Measurements from ENCODE around the gene CYBA.

CYBA gene

GRCh38 chr16:88697116-88697830 lies 46.4 kb upstream of the CYBA start:
- no peaks in the 10 kb centered on the region for H3K27me3 ChIP-seq (replicated peaks; ENCODE audit: control insufficient read depth, insufficient read depth, low read length)
- H3K36me3 ChIP-seq (ENCODE audit: control insufficient read depth, insufficient read depth, low read length): peaks cover 11% of the 10 kb centered on the region
- no peak for DNase-seq (ENCODE audit: extremely low read depth, insufficient read length)
- H3K4me3 ChIP-seq (replicated peaks; ENCODE audit: low read depth, low read length): no peak overlapping the region
- TF ChIP-seq, protein P1, sequence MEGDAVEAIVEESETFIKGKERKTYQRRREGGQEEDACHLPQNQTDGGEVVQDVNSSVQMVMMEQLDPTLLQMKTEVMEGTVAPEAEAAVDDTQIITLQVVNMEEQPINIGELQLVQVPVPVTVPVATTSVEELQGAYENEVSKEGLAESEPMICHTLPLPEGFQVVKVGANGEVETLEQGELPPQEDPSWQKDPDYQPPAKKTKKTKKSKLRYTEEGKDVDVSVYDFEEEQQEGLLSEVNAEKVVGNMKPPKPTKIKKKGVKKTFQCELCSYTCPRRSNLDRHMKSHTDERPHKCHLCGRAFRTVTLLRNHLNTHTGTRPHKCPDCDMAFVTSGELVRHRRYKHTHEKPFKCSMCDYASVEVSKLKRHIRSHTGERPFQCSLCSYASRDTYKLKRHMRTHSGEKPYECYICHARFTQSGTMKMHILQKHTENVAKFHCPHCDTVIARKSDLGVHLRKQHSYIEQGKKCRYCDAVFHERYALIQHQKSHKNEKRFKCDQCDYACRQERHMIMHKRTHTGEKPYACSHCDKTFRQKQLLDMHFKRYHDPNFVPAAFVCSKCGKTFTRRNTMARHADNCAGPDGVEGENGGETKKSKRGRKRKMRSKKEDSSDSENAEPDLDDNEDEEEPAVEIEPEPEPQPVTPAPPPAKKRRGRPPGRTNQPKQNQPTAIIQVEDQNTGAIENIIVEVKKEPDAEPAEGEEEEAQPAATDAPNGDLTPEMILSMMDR (IDR thresholded peaks at IDR 0.05; ENCODE audit: insufficient read depth, low read length, poor library complexity, severe bottlenecking): no peak

DNA sequence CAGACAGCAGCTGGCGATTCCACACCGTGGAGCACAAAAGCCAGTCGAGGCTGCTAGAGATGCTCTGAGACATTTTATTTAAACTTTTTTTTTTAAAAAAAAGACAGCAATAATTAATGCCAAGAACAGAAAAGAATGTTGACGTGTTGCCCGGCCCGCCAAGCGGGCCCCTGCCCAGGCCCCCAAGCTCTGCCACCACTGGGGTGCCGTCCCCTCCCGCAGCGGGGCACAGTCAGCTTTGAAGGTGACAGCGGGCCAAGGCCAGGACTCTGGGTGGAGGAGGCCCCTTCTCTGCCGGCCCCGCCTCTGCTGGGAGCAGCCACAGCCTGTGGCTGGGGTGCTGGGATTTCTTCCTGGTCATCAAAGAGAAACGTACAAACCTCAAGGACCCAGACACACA lies 45.6 kb upstream of the CYBA start:
- H3K4me3 ChIP-seq (replicated peaks; ENCODE audit: low read depth, low read length): no peak overlapping the region
- H3K36me3 ChIP-seq (ENCODE audit: control insufficient read depth, insufficient read depth, low read length): peaks cover 11% of the 10 kb centered on the region
- no peaks in the 10 kb centered on the region for H3K27me3 ChIP-seq (replicated peaks; ENCODE audit: control insufficient read depth, insufficient read depth, low read length)
- DNase-seq (ENCODE audit: extremely low read depth, insufficient read length): no peak
- TF ChIP-seq, protein P1 (IDR thresholded peaks at IDR 0.05; ENCODE audit: insufficient read depth, low read length, poor library complexity, severe bottlenecking): no peak

- DNase-seq (ENCODE audit: extremely low read depth, insufficient read length): no peak
- H3K4me3 ChIP-seq (replicated peaks; ENCODE audit: low read depth, low read length): no peak overlapping the region
- H3K36me3 ChIP-seq (ENCODE audit: control insufficient read depth, insufficient read depth, low read length): peaks cover 11% of the 10 kb centered on the region
- TF ChIP-seq, protein P1 (IDR thresholded peaks at IDR 0.05; ENCODE audit: insufficient read depth, low read length, poor library complexity, severe bottlenecking): no peak
- no peaks in the 10 kb centered on the region for H3K27me3 ChIP-seq (replicated peaks; ENCODE audit: control insufficient read depth, insufficient read depth, low read length)
These were observed 44.9 kb upstream of the CYBA start for GRCh38 chr16:88695753-88696152.

DNA sequence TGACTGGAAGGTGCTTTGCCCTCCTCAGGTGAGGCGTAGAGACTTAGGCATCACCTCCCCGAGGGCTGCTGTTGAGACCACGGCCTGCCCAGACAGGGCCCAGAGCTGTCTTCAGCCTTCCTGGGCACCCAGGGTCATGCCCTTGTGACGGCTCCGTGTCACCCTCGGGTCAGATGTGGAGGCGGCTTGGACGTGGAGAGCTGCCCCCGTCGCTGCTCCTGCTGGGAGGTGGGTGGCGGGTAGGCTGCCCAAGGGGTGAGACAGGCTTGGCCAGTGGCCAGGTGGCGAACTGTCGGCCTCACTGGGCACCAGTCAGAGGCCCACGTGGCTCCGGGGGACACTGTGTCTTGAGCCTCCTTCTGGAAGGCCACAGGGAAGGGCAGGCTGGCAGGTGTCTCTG lies 44.4 kb upstream of the CYBA start:
- no peak for DNase-seq (ENCODE audit: extremely low read depth, insufficient read length)
- H3K36me3 ChIP-seq (ENCODE audit: control insufficient read depth, insufficient read depth, low read length): peaks cover 11% of the 10 kb centered on the region

DNA sequence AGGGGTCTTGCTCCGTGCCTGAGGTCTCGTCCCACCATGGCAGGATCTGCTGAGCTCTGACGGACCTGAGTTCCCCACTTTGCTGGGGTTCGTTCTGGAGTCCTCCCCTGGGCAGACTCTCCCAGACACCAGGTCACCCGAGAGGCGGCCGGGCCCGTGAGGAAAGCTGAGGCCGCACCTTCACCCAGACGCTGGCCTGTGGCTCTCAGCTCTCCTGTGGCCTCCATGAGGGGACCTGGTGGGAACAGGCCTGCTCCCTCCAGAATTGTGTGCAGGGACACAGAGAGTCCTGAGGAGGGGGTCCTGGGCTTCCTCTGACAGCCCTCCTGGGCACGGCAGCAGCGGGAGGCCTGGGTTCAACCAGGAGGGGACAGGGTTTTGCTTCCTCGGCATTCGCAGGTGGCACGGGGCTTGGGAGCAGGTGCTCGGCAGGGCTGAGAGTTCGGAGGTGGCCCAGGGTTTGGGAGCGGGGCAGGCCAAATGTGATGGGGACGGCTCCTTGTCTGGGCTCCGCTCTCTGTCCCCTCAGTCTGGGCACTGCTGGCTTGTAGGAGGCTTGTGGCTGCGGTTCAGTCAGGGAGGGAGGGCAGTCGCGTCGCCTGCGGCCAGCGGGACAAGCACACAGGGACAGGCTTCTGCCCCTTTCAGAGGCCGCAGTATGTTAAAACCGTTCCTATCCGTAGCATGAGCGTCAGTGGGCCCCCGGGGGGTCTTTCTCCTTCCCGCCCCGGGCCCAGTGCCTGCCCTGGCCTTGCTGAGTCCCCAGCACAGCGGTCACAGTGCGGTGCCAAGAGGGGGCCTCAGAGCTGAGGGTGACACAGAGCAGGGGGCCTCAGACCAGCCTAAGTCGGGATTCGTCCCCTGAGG lies 43.6 kb upstream of the CYBA start:
- peaks cover 11% of the 10 kb centered on the region for H3K36me3 ChIP-seq (ENCODE audit: control insufficient read depth, insufficient read depth, low read length)
- H3K27me3 ChIP-seq (replicated peaks; ENCODE audit: control insufficient read depth, insufficient read depth, low read length): no peaks in the 10 kb centered on the region
- TF ChIP-seq, protein P1 (IDR thresholded peaks at IDR 0.05; ENCODE audit: insufficient read depth, low read length, poor library complexity, severe bottlenecking): no peak
- DNase-seq (ENCODE audit: extremely low read depth, insufficient read length): no peak
- H3K4me3 ChIP-seq (replicated peaks; ENCODE audit: low read depth, low read length): no peak overlapping the region

More for the DNA sequence above, 44.4 kb upstream of the CYBA start:
- Histone ChIP-seq H3K4me3 (replicated peaks; ENCODE audit: low read depth, low read length) (no peak overlapping the region), H3K27me3 (replicated peaks; ENCODE audit: control insufficient read depth, insufficient read depth, low read length) (no peaks in the 10 kb centered on the region)
- TF ChIP-seq, protein P1 (IDR thresholded peaks at IDR 0.05; ENCODE audit: insufficient read depth, low read length, poor library complexity, severe bottlenecking): no peak
